Fibroblast of skin of back (primary cell): ENCODE results near the gene IFITM2.
"Not testable (repeated sequence)": the region's sequence is repeated elsewhere in the genome, so short reads cannot be mapped to it uniquely, and the experiment has no call there.

ENCODE experiments used
- DNase-seq: peaks from one replicate; pipeline ENCODE4 v3.0.0-alpha.2; 2013

Gene IFITM2

DNA sequence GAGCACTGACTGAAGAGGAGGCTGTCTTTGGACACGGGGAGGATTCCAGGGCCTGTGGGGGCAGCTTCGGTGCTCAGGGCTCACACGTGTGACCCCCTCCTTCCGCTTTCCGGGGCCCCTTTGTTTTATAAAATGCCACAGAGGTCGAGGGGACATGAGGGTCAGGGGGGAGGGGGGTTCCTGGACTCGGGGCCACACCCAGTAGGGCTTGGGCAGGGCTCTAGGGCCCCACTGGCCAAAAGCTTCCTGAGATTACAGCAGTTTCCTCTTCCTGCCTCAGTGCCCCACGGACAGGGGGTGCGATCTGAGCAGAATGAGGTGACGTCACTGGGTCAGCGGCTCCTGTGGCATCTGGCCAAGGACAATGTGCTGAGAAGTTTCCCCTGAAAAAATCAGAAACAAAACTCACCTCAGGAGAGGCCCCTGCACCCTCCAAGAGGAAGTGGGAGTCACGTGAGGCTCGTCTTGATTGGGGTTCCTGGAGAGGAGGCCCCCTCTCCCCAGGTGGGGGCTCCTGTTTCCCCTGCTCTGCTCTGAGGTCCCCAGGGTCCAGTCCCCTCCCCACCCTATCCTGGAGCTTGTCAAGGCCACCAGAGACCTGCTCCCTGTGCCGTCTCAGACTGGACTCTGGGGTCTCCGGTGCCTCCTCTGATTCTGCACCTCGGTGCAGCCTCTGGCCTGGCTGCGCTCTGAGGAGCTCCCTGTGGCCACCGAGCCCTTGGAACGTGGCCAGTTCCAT, 19.4 kb downstream of the IFITM2 start:
- peak; percentile 20 for DNase-seq

DNA sequence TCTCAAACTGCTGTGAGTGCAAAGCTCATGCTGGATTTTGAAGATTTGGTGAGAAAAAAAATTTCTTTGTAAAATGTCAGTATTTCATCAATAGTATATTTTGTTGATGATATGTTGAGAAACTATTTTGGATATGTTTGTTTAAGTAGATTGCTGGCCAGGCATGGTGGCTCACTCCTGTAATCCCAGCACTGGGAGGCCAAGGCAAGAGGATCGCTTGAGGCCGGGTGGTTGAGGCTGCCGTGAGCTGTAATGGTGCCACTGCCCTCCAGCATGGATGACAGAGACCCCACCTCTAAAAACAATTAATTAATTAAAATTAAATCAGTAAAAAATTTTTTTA, 19.9 kb downstream of the IFITM2 start:
- peak; percentile 30 for DNase-seq

DNA sequence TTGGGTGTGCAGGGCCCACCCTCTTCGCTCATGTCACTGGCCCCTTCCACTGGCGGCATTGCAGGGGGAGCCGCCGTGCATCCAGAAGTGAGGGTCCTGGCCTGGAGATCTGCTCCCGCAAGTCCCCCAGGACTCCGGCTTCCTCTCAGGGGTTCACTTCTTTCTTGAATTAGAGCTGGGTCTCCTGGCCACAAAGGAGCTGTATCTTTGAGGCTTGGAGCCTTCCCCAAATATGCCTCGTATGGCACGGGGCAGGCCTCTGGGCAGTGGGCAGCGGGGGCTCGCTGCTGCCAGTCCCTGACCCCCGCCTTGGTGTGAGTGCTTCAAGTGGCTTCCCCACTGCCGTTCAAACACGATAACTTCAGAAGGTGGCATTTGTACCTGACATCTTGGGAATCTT, 20.4 kb downstream of the IFITM2 start:
- no peak for DNase-seq

DNA sequence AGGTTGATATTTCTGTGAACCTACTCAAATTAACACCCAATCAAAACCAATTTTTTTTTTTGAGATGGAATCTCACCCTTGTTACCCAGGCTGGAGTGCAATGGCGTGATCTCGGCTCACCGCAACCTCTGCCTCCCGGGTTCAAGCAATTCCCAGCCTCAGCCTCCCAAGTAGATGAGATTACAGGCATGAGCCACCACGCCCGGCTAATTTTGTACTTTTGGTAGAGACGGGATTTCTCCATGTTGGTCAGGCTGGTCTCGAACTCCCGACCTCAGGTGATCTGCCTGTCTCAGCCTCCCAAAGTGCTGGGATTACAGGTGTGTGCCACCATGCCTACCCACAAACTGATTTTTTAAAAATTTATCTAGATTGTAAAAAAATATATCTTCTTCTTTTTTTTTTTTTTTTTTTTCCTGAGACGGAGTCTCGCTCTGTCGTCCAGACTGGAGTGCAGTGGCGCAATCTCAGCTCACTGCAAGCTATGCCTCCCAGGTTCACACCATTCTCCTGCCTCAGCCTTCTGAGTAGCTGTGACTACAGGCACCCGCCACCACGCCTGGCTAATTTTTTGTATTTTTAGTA, 21.0 kb downstream of the IFITM2 start:
- not testable (repeated sequence) for DNase-seq

DNA sequence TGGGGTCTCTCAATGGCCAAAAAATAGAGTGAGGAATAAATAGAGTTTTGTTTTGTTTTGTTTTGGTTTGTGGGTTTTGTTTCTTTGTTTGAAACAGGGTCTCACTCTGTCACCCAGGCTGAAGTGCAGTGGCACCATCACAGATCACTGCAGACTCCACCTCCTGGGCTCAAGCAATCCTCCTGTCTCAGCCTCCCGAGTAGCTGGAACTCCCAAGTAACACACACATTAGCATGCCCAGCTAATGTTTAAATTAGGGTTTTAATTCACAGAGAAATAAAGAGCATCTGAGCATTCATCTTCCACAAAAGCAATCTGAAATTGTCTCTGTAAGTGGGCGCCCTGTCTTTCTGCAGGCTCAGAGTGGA, 22.3 kb downstream of the IFITM2 start:
- DNase-seq, result no peak

DNA sequence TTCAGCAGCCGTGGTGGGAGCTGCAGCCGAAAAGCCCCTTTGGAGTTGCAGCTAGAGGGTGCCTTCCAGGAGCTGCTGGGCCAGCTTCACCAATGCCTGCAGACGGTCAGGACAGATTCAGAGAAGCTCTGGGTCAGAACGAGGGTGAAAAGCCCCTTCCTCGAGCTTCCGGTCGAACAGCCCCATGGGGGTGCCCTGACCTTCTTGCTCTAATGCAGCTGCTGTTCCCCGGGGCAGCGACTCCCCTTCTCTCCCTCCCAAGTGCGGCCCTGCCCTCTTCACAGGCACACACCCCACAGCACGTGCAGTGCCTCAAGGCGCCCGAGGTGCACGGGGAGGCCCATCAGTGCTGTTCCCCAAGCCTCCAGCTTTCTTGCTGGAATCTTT, 22.7 kb downstream of the IFITM2 start:
- no peak for DNase-seq

DNA sequence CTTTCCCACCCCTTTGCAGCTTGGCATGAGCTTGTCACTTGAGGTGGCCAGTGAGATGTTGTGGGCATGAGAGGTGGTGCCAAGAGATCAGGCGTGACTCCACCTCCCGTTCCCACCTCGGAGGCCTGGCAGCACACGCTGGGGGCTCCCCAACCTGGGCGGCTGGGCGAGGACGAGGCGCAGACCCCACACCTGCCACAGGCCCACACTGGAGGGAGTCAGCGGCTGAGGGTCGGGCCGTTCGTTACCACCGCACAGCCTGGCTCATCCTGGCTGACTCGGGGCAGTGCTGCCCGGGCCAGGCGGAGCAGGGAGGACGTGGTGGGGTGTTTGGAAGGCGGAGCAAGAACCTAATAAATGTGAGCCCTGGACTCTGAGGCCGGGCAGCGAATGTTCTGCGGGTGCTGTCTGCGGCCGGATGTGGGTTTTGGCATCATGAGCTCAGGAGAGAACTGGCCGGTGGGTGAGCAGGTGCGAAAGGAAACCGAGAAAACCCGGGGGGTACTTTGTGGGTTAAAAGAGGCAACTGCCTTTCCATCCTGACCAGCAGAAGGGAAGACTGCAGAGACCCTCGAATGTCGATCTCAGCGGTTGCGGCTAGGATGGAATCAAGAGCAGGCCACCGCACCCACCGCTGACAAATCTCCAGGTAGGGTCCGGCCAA, 23.2 kb downstream of the IFITM2 start:
- DNase-seq, result no peak

DNA sequence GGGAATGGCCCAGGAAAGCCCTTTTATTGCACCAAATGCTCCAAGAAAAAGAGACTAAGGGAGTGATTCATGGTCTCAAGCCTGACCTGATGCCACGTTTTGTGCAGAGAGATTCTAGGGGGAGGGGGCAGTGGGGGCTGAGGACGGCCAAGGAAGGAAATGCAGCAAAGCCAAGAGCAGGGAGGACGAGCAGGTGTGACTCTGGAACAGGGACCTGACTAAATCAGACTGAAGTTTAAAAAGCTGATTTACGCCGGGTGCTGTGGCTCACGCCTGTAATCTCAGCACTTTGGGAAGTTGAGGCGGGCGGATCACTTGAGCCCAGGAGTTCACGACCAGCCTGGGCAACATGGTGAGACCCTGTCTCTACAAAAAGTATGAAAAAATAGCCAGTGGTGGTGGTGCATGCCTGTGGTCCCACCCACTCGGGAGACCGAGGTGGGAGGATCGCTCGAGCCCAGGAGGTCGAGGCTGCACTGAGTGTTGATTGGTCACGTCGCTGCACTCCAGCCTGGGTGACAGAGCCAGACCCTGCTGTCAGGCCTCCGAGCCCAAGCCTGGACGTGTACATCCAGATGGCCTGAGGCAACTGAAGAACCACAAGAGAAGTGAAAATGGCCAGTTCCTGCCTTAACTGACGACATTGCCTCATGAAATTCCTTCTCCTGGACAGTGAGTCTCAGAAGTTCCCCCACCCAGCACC, 23.9 kb downstream of the IFITM2 start:
- DNase-seq, result no peak

DNA sequence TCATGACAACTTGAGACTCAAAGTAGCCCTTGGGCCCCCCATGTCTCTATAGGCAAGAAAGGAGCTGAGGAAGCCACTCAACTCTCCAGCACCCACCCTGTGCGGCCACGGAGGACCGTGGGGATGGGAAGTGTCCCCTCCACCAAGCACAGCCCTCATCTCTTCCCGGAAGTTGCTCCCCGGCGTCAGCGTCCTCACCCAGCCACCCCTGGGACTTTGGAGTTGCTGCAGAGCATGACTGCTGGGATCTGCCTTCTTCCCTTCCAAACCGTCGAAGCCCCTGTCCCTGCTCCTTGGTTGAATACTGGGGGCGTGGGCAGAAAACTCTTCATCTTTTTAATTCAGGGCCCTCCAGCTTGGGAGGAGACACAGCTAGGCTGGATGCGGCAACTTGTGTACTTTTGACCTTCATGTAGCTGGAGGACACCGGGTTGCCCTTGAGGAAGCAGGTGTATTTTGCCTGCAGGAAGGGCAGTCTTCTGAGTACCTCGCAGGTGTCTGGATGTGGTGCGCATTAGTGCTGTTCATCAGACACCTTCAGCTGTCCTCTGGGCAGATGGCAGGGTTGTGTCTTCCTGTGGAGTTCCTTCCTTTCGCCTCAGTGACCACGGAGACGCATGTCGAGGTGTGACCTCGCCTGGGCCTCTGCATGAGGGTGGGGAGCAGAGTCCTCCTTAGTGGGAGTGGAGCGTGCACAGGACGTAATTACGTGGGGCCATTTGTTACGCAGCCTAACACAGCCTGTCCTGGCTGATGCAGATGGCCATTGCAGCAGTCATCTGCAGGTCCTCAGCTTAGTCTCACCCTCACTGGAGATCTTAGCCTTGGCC, 25.2 kb downstream of the IFITM2 start:
- DNase-seq, result no peak

DNA sequence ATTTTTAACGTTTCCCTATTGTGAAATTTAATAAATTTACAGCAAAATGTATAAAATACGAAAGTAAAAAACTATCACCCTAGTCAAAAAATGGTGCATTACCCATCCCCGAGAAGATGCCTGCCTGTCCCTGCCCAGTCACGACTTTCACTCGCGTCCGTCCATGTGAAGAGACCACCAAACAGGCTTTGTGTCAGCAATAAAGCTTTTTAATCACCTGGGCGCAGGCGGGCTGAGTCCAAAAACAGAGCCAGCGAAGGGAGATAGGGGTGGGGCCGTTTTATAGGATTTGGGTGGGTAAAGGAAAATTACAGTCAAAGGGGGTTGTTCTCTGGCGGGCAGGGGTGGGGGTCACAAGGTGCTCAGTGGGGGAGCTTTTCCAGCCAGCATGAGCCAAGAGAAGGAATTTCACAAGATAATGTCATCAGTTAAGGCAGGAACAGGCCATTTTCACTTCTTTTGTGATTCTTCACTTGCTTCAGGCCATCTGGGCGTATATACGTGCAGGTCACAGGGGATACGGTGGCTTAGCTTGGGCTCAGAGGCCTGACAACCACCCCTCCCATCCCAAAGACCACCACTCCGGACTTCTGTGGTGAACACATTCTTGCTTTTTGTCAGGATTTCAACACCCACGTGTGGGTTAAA, 26.1 kb downstream of the IFITM2 start:
- DNase-seq, result not testable (repeated sequence)

DNA sequence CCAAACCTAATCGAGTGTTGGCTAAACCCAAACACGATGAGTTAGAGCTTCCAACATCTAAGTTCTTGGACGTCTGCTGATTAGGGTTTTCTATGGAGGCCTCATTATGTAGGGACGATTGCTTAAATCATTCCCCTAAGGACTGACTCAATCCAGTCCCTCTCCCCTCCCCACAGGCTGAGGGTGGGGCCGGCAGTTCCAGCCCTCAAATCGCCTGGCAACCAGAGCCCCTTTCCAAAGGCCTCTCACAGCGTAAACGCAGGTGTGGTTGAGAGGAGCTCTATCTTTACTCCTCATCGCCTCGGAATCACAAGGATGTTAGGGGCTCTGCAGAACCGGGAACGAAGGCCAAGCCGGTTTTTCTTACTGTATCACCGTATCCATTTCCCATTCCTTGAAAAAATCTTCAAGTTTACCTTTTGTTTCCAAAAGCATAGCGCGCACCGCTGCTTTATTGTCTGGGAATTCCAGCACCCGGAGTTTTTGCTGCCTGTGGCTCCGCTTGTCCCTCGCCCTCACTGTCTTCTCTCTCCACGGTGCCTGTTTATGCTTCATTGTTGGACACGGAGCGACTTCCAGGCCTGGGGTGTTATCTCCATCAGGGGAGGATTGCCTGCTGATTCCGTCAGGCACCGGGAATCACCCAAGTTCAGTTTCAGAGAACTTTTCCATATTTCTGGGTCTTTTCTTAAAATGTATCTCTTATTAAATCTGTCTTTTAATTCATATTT, 26.8 kb downstream of the IFITM2 start:
- DNase-seq, result no peak

DNA sequence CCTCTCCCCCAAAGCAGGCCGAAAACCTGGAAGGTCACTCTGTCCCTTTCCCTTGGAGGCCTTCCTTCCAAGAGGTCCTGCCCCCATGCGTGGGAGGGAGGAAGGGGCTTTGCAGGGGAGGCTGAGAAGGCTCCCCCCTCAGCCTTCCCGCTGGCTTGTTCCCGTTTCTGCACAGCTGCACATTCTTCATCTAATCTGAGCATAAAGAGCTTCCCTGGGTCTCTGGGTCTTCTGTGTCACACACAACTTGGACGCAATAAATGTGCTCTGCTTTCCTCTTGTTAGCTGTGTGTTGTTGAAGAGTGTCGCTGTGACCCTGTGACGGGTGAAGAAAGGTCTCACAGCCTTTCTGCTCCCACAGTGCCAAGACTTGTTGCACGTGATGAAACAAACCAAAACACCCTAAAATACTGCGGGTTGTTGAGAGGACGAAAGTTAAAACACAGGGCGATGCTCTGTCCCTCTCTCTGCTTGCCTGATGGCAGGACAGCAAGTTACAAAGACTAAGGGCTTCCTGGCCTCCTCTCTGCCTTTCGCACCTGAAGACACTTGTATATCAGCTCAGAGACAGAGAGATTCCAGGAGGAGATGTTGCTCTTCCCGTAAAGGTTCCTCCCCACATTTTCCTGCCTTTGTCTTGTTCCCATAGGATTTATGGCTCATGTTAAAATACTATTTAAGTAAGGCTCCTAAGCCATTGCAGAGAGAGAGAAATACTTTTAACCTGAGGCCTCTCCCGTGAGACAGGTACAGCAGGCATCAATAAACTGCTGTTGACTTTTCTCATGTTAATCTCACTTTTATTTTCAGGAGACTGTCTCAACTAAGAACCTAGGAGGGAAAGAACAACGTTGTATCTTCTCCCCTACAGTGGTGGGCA, 28.4 kb downstream of the IFITM2 start:
- DNase-seq, result peak; percentile 17

DNA sequence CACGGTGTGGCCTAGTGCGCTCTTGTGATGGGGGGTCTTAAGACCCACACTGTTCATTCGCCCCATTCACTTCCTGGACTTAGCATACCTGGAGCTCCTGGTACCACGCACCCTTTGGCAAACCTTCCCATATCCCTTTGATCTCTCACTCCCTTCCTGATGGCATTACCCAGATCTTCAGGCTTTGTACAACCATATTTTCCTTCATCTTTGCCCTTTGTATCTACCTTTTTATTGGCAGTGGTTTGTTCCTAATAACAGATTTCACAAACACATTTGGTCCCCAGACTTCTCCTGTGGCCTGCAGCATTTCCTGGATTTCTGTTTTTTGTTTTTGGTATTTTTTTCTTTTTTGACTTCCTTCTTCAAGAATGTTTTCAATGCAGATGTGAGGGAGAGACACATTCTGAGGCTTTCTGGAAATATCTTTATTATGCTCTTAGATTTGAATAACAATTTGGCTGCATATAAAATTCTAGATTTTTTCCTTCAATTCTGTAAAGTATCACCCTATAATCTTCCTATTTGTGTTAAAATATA, 29.1 kb downstream of the IFITM2 start:
- no peak for DNase-seq

DNA sequence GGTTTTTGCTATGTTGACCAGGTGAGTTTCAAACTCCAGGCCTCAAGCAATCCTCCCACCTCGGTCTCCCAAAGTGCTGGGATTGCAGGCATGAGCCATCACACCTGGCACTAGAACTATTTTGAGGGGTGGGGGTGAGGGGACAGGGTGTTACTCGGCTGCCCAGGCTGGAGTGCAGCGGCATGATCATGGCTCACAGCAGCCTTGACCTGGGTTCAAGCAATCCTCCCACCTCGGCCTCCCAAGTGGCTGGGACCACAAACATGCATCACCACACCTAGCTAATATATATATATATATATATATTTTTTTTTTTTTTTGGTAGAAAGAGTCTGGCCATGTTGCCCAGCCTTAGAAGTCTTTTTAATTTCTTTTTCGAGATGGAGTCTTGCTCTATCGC, 30.1 kb downstream of the IFITM2 start:
- no peak for DNase-seq

DNA sequence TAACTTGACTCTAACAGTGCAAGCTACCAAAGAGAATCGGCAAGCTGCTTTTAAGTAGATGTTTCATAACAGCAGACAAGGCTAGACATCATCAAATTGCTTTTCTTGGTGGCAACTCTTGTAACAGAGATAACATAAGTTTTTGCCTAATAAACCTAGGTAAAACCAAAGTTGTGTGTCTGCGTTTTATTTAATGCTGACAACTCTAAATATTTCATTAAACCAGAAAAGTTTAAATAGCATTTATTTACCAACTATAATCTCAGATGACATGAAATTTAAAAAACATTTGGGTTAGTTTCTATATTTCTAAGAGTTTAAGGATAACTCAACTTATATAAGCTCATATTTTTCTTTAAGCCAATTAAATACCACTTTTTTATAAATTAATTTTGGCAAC, 32.3 kb downstream of the IFITM2 start:
- no peak for DNase-seq

DNA sequence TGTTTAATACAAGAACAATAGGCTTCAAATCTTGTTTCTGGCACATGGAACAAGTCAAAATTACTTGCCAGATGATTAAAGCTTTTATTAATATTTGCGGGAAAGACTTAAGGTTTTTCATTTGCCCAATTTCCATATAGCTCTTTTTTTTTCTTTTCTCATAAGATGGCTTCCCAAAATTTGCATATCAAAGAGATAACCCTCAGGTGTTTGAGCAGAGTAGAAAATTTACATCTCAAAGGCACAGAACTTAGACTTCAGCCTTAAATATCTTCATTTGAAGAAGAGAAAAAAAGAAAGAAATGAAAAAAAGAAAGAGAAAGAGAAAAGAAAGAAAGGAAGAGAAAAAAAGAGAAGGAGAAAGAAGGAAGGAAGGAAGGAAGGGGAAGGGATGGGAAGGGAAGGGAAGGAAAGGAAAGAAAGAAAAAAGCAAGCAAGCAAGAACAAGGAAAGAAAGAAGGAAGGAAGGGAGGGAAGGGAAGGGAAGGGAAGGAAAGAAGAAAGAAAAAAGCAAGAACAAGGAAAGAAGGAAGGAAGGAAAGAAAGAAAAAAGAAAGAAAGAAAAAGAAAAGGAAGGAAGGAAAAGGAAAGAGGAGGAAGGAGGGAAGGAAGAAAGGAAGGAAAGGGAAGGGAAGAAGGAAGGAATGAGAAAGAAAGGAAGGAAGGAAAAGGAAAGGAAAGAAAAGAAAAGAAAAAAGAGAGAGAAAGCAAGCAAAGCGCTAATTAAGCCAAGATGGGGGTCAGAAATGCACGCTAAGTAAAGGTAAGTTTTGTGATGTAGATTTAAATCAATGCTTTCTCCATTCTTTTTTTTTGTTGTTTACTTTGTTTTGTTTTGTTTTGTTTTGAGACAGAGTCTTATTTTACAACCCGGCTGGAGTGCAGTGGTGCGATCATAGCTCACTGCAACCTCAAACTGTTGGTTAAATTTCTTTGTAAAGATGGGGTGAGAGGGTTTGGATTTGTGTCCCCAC, 33.2 kb downstream of the IFITM2 start:
- DNase-seq, result no peak

DNA sequence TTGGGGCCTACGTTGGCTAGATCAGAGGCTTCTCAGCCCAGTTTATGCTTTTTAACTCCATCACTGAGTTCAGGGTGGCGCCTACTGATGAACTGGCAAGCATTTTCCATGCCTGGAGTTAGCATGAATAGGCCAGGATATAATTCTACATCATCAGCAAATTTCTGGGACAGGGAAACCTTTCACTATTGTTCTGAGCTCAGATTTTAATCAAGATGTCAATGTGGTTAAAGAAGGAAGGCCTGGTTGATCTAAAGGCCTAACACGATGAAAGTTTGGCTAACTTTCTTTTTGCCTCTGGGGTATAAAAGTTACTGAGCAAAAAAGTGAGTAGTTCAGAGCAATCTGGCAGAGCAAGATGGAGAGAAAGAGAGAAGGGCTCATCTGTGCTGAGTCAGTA, 34.7 kb downstream of the IFITM2 start:
- no peak for DNase-seq

DNA sequence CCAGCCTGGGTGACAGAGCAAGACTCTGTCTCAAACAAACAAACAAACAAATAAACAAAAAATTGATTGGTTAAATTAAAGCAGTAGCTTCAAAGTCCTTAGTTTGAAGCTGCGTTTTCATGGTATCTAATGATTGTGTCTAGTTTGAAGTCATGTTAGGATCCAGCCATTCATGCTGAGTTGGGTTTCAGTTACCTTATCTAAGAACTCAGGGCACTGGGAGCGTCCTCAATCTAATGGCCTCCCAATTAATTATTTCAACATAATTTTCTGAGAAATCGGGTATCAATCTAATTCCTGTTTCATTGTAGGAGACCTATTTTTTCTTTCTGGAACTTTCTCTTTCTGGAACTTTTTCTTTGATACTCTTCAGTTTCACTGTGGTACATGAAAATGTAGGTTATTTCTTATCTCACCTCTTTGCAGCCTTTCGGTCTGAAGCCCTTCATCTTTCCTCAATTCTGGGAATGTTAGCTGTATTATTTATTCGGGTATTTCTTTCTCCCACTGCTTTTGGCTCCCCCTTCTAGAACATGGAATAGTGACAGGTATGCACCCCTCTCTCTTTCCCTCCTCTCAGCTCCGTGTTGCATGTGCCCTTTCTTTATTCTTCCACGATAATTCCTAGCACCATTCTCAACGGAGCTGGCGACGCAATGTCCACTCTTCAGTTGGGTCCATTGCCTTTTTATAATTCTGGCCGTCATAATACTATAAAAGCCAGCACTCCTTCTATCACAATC, 37.4 kb downstream of the IFITM2 start:
- DNase-seq, result no peak
